ENCODE data around the gene TEX52. TPM values are rescaled to one million over a fixed set of nuclear protein-coding genes. Genes with fewer than 3 reads are reported as not detected.

Gene TEX52
- total RNA-seq, 1 donor from 2014 or later = not detected

DNA sequence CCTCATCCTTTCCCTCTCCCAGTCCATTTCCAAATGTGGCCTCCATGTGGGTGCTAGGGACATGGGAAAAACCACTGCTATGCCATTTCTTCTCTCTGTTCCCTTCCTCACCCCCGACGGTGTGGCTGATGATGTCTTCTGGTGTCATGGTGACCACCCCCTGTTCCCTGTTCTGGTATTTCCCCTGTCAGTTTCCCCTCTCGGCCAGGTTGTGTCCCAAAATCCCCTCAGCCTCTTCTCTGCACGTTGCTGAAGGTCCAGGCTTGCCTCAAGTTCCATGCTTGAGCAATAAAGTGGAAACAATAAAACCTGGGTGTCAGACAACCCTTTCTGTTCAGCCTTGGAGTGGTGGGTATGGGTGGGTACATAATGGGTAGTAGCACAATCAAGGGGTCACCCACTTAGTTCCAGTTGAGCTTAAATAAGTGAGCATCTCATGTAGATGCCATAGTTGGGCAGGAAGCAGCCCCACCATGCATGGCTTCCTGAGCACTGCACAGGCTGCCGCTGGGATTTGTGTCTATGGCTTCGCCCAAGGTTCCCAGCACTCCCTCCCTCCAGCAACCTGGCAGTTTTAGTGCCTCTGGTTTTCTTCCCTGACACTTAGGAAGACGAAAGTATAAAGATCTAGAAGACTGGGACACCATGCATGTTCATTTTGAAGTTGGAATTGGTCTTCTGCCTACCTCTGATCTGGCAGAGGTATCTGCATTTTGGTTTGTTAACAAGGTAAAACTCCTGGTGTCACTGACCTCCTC is 53.0 kb downstream of the TEX52 start:
- intact Hi-C loops (cut with micrococcal nuclease) = no loop called here

DNA sequence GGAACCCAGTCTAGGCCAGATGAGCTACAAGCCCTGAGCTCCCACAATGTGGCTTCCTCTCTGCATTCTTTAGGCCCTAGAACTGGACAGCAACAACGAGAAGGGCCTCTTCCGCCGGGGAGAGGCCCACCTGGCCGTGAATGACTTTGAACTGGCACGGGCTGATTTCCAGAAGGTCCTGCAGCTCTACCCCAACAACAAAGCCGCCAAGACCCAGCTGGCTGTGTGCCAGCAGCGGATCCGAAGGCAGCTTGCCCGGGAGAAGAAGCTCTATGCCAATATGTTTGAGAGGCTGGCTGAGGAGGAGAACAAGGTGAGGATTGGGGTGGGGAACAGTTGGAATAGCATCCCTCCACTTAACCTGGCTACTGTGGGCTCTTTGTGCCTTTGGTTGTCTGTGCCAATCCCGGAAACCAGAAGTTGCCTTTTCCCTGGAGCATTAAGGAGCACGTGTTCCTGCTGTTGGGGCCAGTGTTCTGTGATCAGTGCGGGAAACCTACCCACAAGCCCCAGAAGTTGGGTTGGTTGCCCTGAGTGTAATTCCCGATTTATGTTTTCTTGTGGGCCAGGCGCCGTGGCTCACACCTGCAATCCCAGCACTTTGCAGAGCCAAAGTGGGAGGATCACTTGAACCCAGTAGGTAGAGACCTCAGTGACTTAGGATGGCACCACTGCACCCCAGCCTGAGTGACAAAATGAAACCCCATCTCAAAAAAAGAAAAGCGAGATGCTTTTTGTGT is 55.6 kb downstream of the TEX52 start:
- intact Hi-C loops (cut with micrococcal nuclease) = no loop called here

DNA sequence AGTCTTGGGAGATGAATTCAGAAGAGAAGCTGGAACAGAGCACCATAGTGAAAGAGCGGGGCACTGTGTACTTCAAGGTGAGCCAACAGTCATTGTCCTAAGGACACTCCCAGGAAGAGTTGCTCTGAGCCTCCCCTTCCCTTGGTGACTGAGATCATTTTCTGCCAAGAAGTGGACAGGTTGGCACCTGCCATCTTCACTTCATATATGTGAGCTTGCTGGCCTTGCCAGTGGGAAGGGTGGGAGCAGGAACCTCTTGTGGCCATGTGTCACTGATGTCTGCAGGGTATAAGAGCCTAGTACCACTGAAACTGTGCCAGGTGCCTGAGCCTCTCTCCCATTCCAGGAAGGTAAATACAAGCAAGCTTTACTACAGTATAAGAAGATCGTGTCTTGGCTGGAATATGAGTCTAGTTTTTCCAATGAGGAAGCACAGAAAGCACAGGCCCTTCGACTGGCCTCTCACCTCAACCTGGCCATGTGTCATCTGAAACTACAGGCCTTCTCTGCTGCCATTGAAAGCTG is 56.7 kb downstream of the TEX52 start:
- intact Hi-C loops (cut with micrococcal nuclease) = no loop called here

Other genes with a start within 250 kb of the TEX52 start
- gene FKBP4, start 62.1 kb downstream of the TEX52 start, total RNA-seq = 80.6 and 81.5 TPM in 2 replicates
- gene ITFG2, start 44.4 kb downstream of the TEX52 start, total RNA-seq = 48.0 and 59.5 TPM in 2 replicates
- not detected in 2 replicates for gene NRIP2, start 22.0 kb downstream of the TEX52 start, total RNA-seq
- gene FOXM1, start 20.1 kb upstream of the TEX52 start, total RNA-seq = 85.0 and 90.6 TPM in 2 replicates
- gene RHNO1, start 20.2 kb upstream of the TEX52 start, total RNA-seq = 43.4 and 49.5 TPM in 2 replicates
- gene TULP3, start 33.9 kb upstream of the TEX52 start, total RNA-seq = 7.8 TPM in 2 replicates
- gene TEAD4, start 102.4 kb upstream of the TEX52 start, total RNA-seq = 0.74 and 1.4 TPM in 2 replicates
- 0.05 TPM in 1 of 2 replicates, not detected in the other for gene TSPAN9, start 220.3 kb upstream of the TEX52 start, total RNA-seq